ENCODE results near the gene BCAS3.

Gene BCAS3

GRCh38 chr17:60887614-60888028 lies 210.0 kb downstream of the BCAS3 start:
- H2AFZ ChIP-seq (ENCODE audit: low read depth, low read length), result peak overlapping the region; percentile 94
- H3K4me3 ChIP-seq (ENCODE audit: low read length), result peak overlapping the region; percentile 80
- H3K79me2 ChIP-seq (ENCODE audit: low read length), result no peaks in the 10 kb centered on the region
- H3K4me1 ChIP-seq (ENCODE audit: low read length), result 0 out of 2 replicates have a peak, but pooled peaks cover 2% of the 10 kb centered on the region
- no peak for TF ChIP-seq CTCF (IDR thresholded peaks at IDR 0.05; ENCODE audit: low read depth, low read length)
- no peak for TF ChIP-seq EZH2phosphoT487 (IDR thresholded peaks at IDR 0.05; ENCODE audit: low read depth)
- H3K9me3 ChIP-seq (ENCODE audit: insufficient read depth, low read length), result no peaks in the 10 kb centered on the region
- no peaks in the 10 kb centered on the region for H4K20me1 ChIP-seq (ENCODE audit: insufficient read depth, low read length)
- no peaks in the 10 kb centered on the region for H3K27me3 ChIP-seq (ENCODE audit: low read depth, low read length)
- no peak overlapping the region for H3K27ac ChIP-seq (ENCODE audit: low read length)
- no peaks in the 10 kb centered on the region for H3K36me3 ChIP-seq (replicated peaks; ENCODE audit: low read depth, low read length)
- peak overlapping the region; percentile 66 for H3K9ac ChIP-seq (ENCODE audit: low read length)
- peak overlapping the region; percentile 78 for H3K4me2 ChIP-seq (ENCODE audit: low read length)

DNA sequence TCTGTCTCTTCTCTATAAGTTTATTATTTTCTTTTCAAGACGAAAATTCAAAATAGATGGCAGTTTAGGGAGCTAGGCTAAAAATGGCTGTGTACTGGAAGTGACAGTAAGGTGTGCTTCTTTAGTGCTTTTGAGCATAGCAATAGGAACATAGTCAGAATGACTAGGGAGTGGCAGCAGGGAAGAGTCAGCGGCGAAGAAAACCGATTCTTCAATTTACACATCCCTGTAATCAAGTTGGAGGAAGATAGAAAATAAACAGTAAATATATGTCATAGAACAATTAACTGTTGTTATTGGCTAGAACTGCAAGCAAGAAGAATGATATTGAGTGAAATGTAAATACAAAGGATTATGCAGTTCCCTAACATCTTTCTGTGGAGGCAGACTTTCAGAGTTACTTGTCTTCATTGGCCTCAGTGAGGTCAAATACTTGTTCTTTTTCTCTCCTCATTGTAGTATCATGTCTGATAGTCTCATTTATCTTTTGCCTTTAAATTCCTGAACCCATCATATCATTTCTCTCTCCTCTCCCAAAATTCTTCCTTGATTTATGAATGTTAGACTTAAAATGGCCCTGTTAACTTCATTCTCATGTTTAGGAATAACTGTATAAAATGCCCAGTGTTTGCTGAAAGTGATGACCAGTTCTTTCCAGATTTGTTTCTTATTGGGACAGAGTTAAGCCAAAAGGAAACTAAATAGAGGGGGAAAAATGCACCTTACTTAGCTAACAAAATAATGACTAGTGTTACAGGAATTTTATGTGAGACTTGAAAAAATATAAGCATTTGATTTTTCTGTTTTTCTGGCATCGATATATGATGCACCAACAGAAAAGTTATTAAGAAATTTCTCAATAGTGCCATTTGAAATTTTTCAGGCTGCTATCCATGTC lies 211.4 kb downstream of the BCAS3 start:
- H4K20me1 ChIP-seq (ENCODE audit: insufficient read depth, low read length), result no peaks in the 10 kb centered on the region
- H3K27ac ChIP-seq (ENCODE audit: low read length), result no peak overlapping the region
- no peaks in the 10 kb centered on the region for H3K27me3 ChIP-seq (ENCODE audit: low read depth, low read length)
- no peak overlapping the region for H3K9ac ChIP-seq (ENCODE audit: low read length)
- TF ChIP-seq CTCF (IDR thresholded peaks at IDR 0.05; ENCODE audit: low read depth, low read length) (no peak), EZH2phosphoT487 (IDR thresholded peaks at IDR 0.05; ENCODE audit: low read depth) (no peak)
- no peaks in the 10 kb centered on the region for H3K36me3 ChIP-seq (replicated peaks; ENCODE audit: low read depth, low read length)
- H3K9me3 ChIP-seq (ENCODE audit: insufficient read depth, low read length), result no peaks in the 10 kb centered on the region
- 0 out of 2 replicates have a peak, but pooled peaks cover 2% of the 10 kb centered on the region for H3K4me1 ChIP-seq (ENCODE audit: low read length)
- no peaks in the 10 kb centered on the region for H3K79me2 ChIP-seq (ENCODE audit: low read length)
- no peak overlapping the region for H3K4me3 ChIP-seq (ENCODE audit: low read length)
- H3K4me2 ChIP-seq (ENCODE audit: low read length), result no peak overlapping the region
- no peak overlapping the region for H2AFZ ChIP-seq (ENCODE audit: low read depth, low read length)

DNA sequence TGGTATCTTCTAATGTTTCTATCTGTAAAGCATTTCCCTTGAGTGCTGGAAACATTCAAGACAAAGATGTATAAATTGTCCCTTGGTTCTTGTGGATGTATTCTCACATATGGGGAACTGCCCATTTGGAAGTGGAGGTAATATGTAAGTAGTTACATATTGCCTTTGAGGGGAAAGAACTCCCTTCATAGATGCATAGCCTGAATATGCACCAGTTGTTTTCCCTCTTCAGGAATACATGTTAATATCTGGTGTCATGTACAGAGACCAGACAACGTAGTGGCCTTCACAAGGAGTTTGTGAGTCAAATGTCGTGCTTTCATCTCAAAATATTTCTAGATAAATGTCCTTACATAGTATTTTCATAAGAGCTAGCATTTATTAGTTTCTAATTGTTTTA lies 213.5 kb downstream of the BCAS3 start:
- Histone ChIP-seq H2AFZ (ENCODE audit: low read depth, low read length) (no peak overlapping the region), H4K20me1 (ENCODE audit: insufficient read depth, low read length) (no peaks in the 10 kb centered on the region), H3K36me3 (replicated peaks; ENCODE audit: low read depth, low read length) (no peaks in the 10 kb centered on the region), H3K4me1 (ENCODE audit: low read length) (0 out of 2 replicates have a peak, but pooled peaks cover 2% of the 10 kb centered on the region), H3K9me3 (ENCODE audit: insufficient read depth, low read length) (no peaks in the 10 kb centered on the region), H3K4me3 (ENCODE audit: low read length) (no peak overlapping the region), H3K9ac (ENCODE audit: low read length) (no peak overlapping the region), H3K27me3 (ENCODE audit: low read depth, low read length) (no peaks in the 10 kb centered on the region), H3K4me2 (ENCODE audit: low read length) (no peak overlapping the region), H3K79me2 (ENCODE audit: low read length) (no peaks in the 10 kb centered on the region), H3K27ac (ENCODE audit: low read length) (no peak overlapping the region)
- TF ChIP-seq CTCF (IDR thresholded peaks at IDR 0.05; ENCODE audit: low read depth, low read length), result no peak
- TF ChIP-seq EZH2phosphoT487 (IDR thresholded peaks at IDR 0.05; ENCODE audit: low read depth), result no peak

DNA sequence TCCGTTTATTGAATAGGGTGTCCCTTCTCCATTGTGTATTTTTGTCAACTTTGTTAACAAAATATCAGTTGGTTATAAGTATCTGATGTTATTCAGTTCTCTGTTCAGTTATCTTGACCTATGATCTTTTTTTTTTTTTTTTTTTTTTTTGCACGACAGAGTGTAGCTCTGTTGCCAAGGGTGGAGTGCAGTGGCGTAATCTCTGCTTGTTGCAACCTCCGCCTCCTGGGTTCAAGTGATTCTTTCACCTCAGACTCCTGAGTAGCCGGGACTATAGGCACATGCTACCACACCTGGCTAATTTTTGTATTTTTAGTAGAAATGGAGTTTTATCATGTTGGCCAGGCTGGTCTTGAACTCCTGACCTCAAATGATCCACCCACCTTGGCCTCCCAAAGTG lies 215.8 kb downstream of the BCAS3 start:
- Histone ChIP-seq H3K4me2 (ENCODE audit: low read length) (no peak overlapping the region), H3K9ac (ENCODE audit: low read length) (no peak overlapping the region), H3K27ac (ENCODE audit: low read length) (no peak overlapping the region), H3K27me3 (ENCODE audit: low read depth, low read length) (no peaks in the 10 kb centered on the region), H3K4me3 (ENCODE audit: low read length) (no peak overlapping the region), H3K36me3 (replicated peaks; ENCODE audit: low read depth, low read length) (no peaks in the 10 kb centered on the region), H3K79me2 (ENCODE audit: low read length) (no peaks in the 10 kb centered on the region), H2AFZ (ENCODE audit: low read depth, low read length) (no peak overlapping the region), H4K20me1 (ENCODE audit: insufficient read depth, low read length) (no peaks in the 10 kb centered on the region), H3K4me1 (ENCODE audit: low read length) (no peaks in the 10 kb centered on the region), H3K9me3 (ENCODE audit: insufficient read depth, low read length) (no peaks in the 10 kb centered on the region)
- TF ChIP-seq EZH2phosphoT487 (IDR thresholded peaks at IDR 0.05; ENCODE audit: low read depth) (no peak), CTCF (IDR thresholded peaks at IDR 0.05; ENCODE audit: low read depth, low read length) (no peak)

All from OCI-LY3 (cell line).